Measurements from ENCODE around the gene UGDH. TPM values are rescaled to one million over a fixed set of nuclear protein-coding genes. Genes with fewer than 3 reads are reported as not detected.
"Not testable (repeated sequence)": the region's sequence is repeated elsewhere in the genome, so short reads cannot be mapped to it uniquely, and the experiment has no call there.

Gene UGDH
- total and polyA plus RNA-seq, 9 of the 15 experiments (the other 6 are each of a cell fraction or from before 2014, with no cell fraction given), result 5.5 to 21.7 (median 16.2) TPM

DNA sequence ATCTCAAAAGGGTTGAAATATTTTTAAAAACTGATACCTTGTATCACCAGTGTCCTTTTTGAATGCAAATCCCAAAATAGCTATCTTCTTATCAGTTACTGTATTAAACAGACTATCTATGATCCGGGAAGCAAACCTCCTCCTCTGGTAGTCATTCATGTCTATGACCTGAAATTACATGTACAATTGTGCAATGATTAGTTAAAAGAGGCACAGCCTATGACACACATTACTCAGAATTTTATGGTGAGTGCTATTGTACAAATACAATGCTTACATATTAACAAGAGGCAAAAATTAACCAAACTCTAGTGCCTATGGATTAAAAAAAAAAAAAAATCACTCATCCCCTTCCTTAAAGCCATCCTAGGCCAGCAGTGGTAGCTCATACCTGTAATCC is 21.7 kb downstream of the UGDH start (continued):
- TF ChIP-seq ZNF695 (CRISPR knock-in tag; IDR thresholded peaks at IDR 0.05), result no peak

DNA sequence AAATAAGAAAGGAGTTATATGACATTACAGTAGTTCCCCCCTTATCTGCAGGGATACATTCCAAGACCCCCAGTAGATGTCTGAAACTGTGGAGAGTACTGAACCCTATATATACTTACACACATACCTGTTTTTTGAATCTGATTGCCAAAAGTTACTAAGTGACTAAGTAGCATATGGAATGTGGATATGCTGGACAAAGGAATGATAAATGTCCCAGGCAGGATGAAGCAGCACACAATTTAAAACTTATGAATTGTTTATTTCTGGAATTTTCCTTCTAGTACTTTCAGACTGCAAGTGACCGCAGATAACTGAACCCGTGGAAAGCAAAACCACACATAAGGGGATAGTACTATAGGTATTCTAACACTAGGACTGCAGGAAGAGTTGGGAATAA is 22.7 kb downstream of the UGDH start:
- Histone ChIP-seq H3K36me3 (ENCODE audit: control insufficient read depth, insufficient read depth, low read length) (peaks cover 66% of the 10 kb centered on the region), H3K9me1 (ENCODE audit: control insufficient read depth, insufficient read depth, low read length) (no peaks in the 10 kb centered on the region), H3K27me3 (ENCODE audit: control insufficient read depth in 2 of 2, insufficient read depth in 2 of 2, low read length in 2 of 2) (no peaks in the 10 kb centered on the region), H2AFZ (ENCODE audit: low read depth, low read length) (no peak overlapping the region), H4K20me1 (replicated peaks; ENCODE audit: control insufficient read depth, insufficient read depth, low read length) (no peaks in the 10 kb centered on the region), H3K27ac (ENCODE audit: extremely low read depth, low read depth, low read length) (no peak overlapping the region), H3K9me3 (replicated peaks; ENCODE audit: control insufficient read depth, insufficient read depth, low read depth, low read length) (no peaks in the 10 kb centered on the region), H3K79me2 (ENCODE audit: control insufficient read depth, insufficient read depth, low read length) (no peaks in the 10 kb centered on the region), H3K9ac (ENCODE audit: insufficient read depth in 1 of 2, low read depth in 2 of 2, low read length in 2 of 2) (no peak overlapping the region), H3K4me2 (ENCODE audit: insufficient read depth, low read length) (no peak overlapping the region), H3K4me3 (no peak overlapping the region), H3K4me1 (replicated peaks in 1 of 2; ENCODE audit: control insufficient read depth in 2 of 2, insufficient read depth in 2 of 2, low read length in 2 of 2) (no peaks in the 10 kb centered on the region)
- no TSS peak for BruUV-seq (replicated peaks)
- POLR2A ChIA-PET, result no interaction called here
- in situ Hi-C loops (cut with MboI) (no loop called here), intact Hi-C loops (cut with micrococcal nuclease) (no loop called here)
- no peak for FAIRE-seq
- no peak for ATAC-seq
- WGBS (ENCODE audit: insufficient coverage, low coverage, missing lambda C conversion rate), result 97% methylated on average over 2 of the region's 2 CpGs
- CTCF ChIA-PET (ENCODE audit: low intra/inter-chr PET ratio), result no interaction called here
- TF ChIP-seq CHCHD3 (CRISPR knock-in tag; IDR thresholded peaks at IDR 0.05) (no peak), ZNF778 (CRISPR knock-in tag; IDR thresholded peaks at IDR 0.05) (no peak), CBFA2T3 (IDR thresholded peaks at IDR 0.05) (no peak), OTX1 (CRISPR knock-in tag; IDR thresholded peaks at IDR 0.05) (no peak), NCOA4 (IDR thresholded peaks at IDR 0.05; ENCODE audit: partially characterized antibody) (no peak), JUN (IDR thresholded peaks at IDR 0.05; ENCODE audit: borderline replicate concordance, low read depth, low read length) (no peak), JUN (CRISPR knock-in tag; IDR thresholded peaks at IDR 0.05; ENCODE audit: borderline replicate concordance) (no peak), ADNP (tag; IDR thresholded peaks at IDR 0.05) (no peak), CHD2 (IDR thresholded peaks at IDR 0.05; ENCODE audit: low read depth, low read length) (no peak)
- TF ChIP-seq, protein P1, sequence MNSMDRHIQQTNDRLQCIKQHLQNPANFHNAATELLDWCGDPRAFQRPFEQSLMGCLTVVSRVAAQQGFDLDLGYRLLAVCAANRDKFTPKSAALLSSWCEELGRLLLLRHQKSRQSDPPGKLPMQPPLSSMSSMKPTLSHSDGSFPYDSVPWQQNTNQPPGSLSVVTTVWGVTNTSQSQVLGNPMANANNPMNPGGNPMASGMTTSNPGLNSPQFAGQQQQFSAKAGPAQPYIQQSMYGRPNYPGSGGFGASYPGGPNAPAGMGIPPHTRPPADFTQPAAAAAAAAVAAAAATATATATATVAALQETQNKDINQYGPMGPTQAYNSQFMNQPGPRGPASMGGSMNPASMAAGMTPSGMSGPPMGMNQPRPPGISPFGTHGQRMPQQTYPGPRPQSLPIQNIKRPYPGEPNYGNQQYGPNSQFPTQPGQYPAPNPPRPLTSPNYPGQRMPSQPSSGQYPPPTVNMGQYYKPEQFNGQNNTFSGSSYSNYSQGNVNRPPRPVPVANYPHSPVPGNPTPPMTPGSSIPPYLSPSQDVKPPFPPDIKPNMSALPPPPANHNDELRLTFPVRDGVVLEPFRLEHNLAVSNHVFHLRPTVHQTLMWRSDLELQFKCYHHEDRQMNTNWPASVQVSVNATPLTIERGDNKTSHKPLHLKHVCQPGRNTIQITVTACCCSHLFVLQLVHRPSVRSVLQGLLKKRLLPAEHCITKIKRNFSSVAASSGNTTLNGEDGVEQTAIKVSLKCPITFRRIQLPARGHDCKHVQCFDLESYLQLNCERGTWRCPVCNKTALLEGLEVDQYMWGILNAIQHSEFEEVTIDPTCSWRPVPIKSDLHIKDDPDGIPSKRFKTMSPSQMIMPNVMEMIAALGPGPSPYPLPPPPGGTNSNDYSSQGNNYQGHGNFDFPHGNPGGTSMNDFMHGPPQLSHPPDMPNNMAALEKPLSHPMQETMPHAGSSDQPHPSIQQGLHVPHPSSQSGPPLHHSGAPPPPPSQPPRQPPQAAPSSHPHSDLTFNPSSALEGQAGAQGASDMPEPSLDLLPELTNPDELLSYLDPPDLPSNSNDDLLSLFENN (IDR thresholded peaks at IDR 0.05; ENCODE audit: low read depth in 2 of 2, low read length in 2 of 2), result no peak
- DNase-seq (ENCODE audit: extremely low read depth in 1 of 4, low spot score in 3 of 4), result no peak

DNA sequence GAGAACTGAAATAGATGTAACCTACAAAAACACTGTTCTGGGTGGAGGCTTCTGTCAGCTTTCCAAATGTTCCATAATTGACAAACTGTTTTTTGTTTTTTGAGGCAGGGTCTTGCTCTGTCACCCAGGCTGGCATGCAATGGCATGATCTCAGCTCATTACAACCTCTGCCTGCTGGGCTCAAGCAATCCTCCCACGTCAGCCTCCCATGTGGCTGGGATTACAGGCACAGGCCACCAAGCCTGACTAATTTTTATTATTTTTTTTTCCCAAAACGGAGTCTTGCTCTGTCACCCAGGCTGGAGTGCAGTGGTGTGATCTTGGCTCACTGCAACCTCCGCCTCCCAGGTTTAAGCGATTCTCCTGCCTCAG is 24.6 kb downstream of the UGDH start:
- H4K20me1 ChIP-seq (replicated peaks; ENCODE audit: control insufficient read depth, insufficient read depth, low read length); H3K9ac ChIP-seq (ENCODE audit: insufficient read depth in 1 of 2, low read depth in 2 of 2, low read length in 2 of 2); H3K4me1 ChIP-seq (replicated peaks in 1 of 2; ENCODE audit: control insufficient read depth in 2 of 2, insufficient read depth in 2 of 2, low read length in 2 of 2); CTCF ChIA-PET (ENCODE audit: low intra/inter-chr PET ratio); H3K4me3 ChIP-seq; FAIRE-seq; H3K27ac ChIP-seq (ENCODE audit: extremely low read depth, low read depth, low read length); H2AFZ ChIP-seq (ENCODE audit: low read depth, low read length); H3K79me2 ChIP-seq (ENCODE audit: control insufficient read depth, insufficient read depth, low read length); H3K4me2 ChIP-seq (ENCODE audit: insufficient read depth, low read length); intact Hi-C loops (cut with micrococcal nuclease); H3K9me1 ChIP-seq (ENCODE audit: control insufficient read depth, insufficient read depth, low read length); H3K9me3 ChIP-seq (replicated peaks; ENCODE audit: control insufficient read depth, insufficient read depth, low read depth, low read length); DNase-seq (ENCODE audit: extremely low read depth in 1 of 4, low spot score in 3 of 4); H3K27me3 ChIP-seq (ENCODE audit: control insufficient read depth in 2 of 2, insufficient read depth in 2 of 2, low read length in 2 of 2); ATAC-seq; BruUV-seq (replicated peaks); in situ Hi-C loops (cut with MboI): not testable (repeated sequence)
- 83% methylated on average over 4 of the region's 4 CpGs for WGBS (ENCODE audit: insufficient coverage, low coverage, missing lambda C conversion rate)
- H3K36me3 ChIP-seq (ENCODE audit: control insufficient read depth, insufficient read depth, low read length), result peaks cover 53% of the 10 kb centered on the region
- POLR2A ChIA-PET, result interaction anchor here (0.6 kb wide), 1 partner anchor 15 kb away, joined by 3 read pairs; no protein-coding TSS in a partner anchor
